GM12874 (cell line): Measurements from ENCODE around the gene SAMHD1.

Experiments used
- TF ChIP-seq, protein P1 (sequence below): IDR thresholded peaks from 2 replicates; pipeline ENCODE4 v1.5.1; 2011; ENCODE audit warnings: low read depth, mild to moderate bottlenecking, control low read depth, low read length, moderate library complexity; ENCODE audit not compliant: insufficient read depth

Gene SAMHD1

GRCh38 chr20:36959242-36959641 lies 7.7 kb upstream of the SAMHD1 start:
- TF ChIP-seq, protein P1, sequence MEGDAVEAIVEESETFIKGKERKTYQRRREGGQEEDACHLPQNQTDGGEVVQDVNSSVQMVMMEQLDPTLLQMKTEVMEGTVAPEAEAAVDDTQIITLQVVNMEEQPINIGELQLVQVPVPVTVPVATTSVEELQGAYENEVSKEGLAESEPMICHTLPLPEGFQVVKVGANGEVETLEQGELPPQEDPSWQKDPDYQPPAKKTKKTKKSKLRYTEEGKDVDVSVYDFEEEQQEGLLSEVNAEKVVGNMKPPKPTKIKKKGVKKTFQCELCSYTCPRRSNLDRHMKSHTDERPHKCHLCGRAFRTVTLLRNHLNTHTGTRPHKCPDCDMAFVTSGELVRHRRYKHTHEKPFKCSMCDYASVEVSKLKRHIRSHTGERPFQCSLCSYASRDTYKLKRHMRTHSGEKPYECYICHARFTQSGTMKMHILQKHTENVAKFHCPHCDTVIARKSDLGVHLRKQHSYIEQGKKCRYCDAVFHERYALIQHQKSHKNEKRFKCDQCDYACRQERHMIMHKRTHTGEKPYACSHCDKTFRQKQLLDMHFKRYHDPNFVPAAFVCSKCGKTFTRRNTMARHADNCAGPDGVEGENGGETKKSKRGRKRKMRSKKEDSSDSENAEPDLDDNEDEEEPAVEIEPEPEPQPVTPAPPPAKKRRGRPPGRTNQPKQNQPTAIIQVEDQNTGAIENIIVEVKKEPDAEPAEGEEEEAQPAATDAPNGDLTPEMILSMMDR = no peak

DNA sequence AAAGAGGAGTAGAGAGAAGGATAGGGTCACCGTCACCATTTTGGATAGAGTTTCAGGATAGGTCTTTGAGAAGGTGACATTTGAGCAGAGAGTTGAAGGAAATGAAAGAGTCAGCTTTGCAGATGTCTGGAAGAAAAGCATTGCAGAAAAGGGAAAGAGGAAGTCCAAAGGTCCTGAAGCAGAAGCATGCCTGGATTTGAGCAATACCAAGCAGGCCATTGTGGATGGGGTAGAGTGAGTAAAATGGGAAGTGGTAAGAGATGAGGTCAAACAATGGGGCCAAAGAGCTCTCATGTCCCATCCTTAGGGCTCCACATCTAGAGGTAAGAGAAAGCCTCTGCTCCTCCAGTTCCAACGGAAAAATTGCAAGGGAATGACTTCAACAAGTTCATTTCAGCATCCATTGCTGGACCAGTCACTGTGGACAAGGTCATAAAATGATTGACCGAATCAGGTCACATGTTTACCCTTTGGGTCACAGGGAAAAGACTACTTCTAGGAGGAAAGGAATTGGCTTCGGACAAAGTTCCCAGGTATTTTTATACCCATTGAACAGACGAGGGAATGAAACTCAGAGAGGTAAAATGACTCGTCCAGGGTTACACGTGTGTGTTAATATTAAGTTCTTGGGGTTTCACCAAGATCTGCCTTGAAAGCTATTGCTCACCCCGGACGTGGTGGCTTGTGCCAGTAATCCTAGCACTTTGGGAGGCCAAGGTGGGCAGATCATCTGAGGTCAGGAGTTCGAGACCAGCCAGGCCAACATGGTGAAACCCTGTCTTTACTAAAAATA lies 6.6 kb upstream of the SAMHD1 start:
- TF ChIP-seq, protein P1 = no peak

- TF ChIP-seq, protein P1 = no peak
These were observed 5.2 kb upstream of the SAMHD1 start for GRCh38 chr20:36956674-36957073.

GRCh38 chr20:36956016-36956415 lies 4.5 kb upstream of the SAMHD1 start:
- TF ChIP-seq, protein P1 = no peak

GRCh38 chr20:36951979-36952738 lies 651 bp upstream of the SAMHD1 start:
- TF ChIP-seq, protein P1 = no peak

DNA sequence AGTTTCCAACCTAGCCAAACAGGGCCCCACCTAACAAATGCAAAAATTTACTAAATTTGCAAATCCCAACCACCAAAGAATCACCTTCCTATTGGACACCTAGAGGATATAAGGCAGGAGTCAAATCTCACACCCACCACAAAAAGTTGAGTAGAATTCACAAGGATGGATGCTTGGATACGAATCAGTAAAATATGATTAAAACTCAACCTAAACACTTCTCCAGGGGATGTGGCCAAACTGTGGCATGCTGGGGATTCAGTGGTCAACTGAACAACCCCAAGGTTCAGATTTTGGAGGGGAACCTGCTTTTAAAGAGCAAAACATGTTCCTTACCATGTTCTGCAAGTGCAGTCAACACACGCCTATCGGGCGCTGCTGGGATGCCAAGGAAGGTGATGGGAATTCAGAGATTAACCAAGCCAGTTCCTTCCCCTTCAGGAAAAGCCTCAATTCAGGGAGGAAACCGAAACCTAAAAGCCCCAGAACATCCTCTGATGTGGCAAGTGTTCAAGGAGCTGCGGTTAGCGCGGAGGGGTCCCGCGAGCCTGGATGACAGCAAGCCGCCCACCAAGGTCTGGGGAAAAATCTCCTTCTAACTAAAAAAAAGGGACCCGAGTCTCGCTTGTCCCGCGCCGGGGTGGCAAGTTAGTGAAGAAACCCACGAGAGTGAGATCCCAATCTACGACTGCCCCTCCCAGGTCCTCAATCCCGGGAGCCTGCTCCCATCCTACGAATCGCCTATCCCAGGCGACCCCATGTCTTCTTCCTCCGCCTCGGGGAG lies 902 bp downstream of the SAMHD1 start:
- TF ChIP-seq, protein P1 = no peak

GRCh38 chr20:36941401-36941835 lies 10.1 kb downstream of the SAMHD1 start:
- TF ChIP-seq, protein P1 = no peak
